Measurements from ENCODE around the gene CACNB1.

- no peak for TF ChIP-seq ZFX (IDR thresholded peaks at IDR 0.05; ENCODE audit: borderline replicate concordance)
- no peak for TF ChIP-seq CTCF (IDR thresholded peaks at IDR 0.05)
Observed at GRCh38 chr17:39191750-39192510, 5.5 kb downstream of the CACNB1 start.

Measured in 22Rv1 (cell line).